ENCODE data around the gene FASLG. TPM values are rescaled to one million over a fixed set of nuclear protein-coding genes. Genes with fewer than 3 reads are reported as not detected.

The FASLG gene, protein sequence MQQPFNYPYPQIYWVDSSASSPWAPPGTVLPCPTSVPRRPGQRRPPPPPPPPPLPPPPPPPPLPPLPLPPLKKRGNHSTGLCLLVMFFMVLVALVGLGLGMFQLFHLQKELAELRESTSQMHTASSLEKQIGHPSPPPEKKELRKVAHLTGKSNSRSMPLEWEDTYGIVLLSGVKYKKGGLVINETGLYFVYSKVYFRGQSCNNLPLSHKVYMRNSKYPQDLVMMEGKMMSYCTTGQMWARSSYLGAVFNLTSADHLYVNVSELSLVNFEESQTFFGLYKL
- not detected for total RNA-seq

DNA sequence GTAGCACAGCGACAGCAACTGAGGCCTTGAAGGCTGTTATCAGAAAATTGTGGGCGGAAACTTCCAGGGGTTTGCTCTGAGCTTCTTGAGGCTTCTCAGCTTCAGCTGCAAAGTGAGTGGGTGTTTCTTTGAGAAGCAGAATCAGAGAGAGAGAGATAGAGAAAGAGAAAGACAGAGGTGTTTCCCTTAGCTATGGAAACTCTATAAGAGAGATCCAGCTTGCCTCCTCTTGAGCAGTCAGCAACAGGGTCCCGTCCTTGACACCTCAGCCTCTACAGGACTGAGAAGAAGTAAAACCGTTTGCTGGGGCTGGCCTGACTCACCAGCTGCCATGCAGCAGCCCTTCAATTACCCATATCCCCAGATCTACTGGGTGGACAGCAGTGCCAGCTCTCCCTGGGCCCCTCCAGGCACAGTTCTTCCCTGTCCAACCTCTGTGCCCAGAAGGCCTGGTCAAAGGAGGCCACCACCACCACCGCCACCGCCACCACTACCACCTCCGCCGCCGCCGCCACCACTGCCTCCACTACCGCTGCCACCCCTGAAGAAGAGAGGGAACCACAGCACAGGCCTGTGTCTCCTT, at the start of gene FASLG:
FASLG (plus strand) TSS at position 233 of the 583 bp plus-strand sequence; CDS start at position 332, 99 bp downstream.

Other genes with a start within 250 kb of the FASLG start
- gene C1orf105, start 238.4 kb upstream of the FASLG start, total RNA-seq = 1.2 TPM
- 26.8 TPM for gene PIGC, start 215.0 kb upstream of the FASLG start, total RNA-seq
- 154 TPM for gene SUCO, start 126.0 kb upstream of the FASLG start, total RNA-seq